CD14-positive monocyte (primary cell): ENCODE results near the gene ZNF335. TPM values are rescaled to one million over a fixed set of nuclear protein-coding genes. Genes with fewer than 3 reads are reported as not detected.

Experiments used
- DNase-seq, 3 donors: peaks; one replicate each; pipeline ENCODE4 v3.0.0-alpha.2; 2011 to 2022
- H2AFZ ChIP-seq: 2 replicates; pipeline ENCODE4 v1.6.0; 2012; ENCODE audit warnings: mild to moderate bottlenecking, low read depth, low read length, inconsistent platforms; ENCODE audit not compliant: insufficient read depth, poor library complexity, severe bottlenecking
- H3K27ac ChIP-seq, 2 donors: 1 replicate in 1 of 2; 2 replicates in 1 of 2; pipeline ENCODE4 v1.5.1; 2012 to 2013; ENCODE audit warnings: low read length in 2 of 2, control low read depth in 1 of 2, inconsistent platforms in 1 of 2, low read depth in 1 of 2, mild to moderate bottlenecking in 1 of 2
- H3K27me3 ChIP-seq, 2 donors: one replicate each; pipeline versions ENCODE4 v1.6.0 to v1.6.1; 2011 to 2013; ENCODE audit warnings: low read length in 2 of 2; ENCODE audit not compliant: control insufficient read depth in 2 of 2, insufficient read depth in 2 of 2
- H3K36me3 ChIP-seq, 2 donors: replicated peaks in 1 of 2; 1 replicate in 1 of 2; 2 replicates in 1 of 2; pipeline versions ENCODE4 v1.5.1 to v1.6.1; 2012 to 2013; ENCODE audit warnings: low read length in 2 of 2, control low read depth in 1 of 2, inconsistent platforms in 1 of 2, mild to moderate bottlenecking in 1 of 2; ENCODE audit not compliant: insufficient read depth in 2 of 2, control insufficient read depth in 1 of 2
- H3K4me1 ChIP-seq, 2 donors: 1 replicate in 1 of 2; 2 replicates in 1 of 2; pipeline versions ENCODE4 v1.5.1 to v1.6.1; 2012 to 2013; ENCODE audit warnings: low read length in 2 of 2, control low read depth in 1 of 2, inconsistent platforms in 1 of 2, mild to moderate bottlenecking in 1 of 2, moderate library complexity in 1 of 2; ENCODE audit not compliant: insufficient read depth in 2 of 2, control insufficient read depth in 1 of 2
- H3K4me2 ChIP-seq: replicated peaks from 2 replicates; pipeline ENCODE3; 2012; ENCODE audit warnings: low read length, moderate library complexity, mild to moderate bottlenecking; ENCODE audit not compliant: poor library complexity, severe bottlenecking; ENCODE audit errors: extremely low read depth
- H3K4me3 ChIP-seq, 3 experiments: fragments of 200-600 bp in 1 of 3; sonication (generic) in 1 of 3; replicated peaks in 1 of 3; 1 replicate in 2 of 3; 2 replicates in 1 of 3; pipeline ENCODE4 v1.5.1; 2011 to 2013; ENCODE audit warnings: low read length in 3 of 3, mild to moderate bottlenecking in 3 of 3, control low read depth in 2 of 3, low read depth in 2 of 3, inconsistent platforms in 1 of 3, moderate library complexity in 1 of 3
- H3K79me2 ChIP-seq: 2 replicates; pipeline ENCODE4 v1.6.0; 2012; ENCODE audit warnings: mild to moderate bottlenecking, control low read depth, inconsistent platforms, low read length, moderate library complexity; ENCODE audit not compliant: insufficient read depth
- H3K9ac ChIP-seq: 2 replicates; pipeline ENCODE4 v1.6.0; 2017; ENCODE audit warnings: low read length, mild to moderate bottlenecking; ENCODE audit not compliant: insufficient read depth, poor library complexity, severe bottlenecking
- H3K9me3 ChIP-seq, 2 donors: replicated peaks in 1 of 2; 1 replicate in 1 of 2; 2 replicates in 1 of 2; pipeline versions ENCODE4 v1.5.1 to v1.6.1; 2012 to 2013; ENCODE audit warnings: low read length in 2 of 2, control low read depth in 1 of 2; ENCODE audit not compliant: control insufficient read depth in 1 of 2, insufficient read depth in 1 of 2
- H4K20me1 ChIP-seq: 2 replicates; pipeline ENCODE4 v1.6.0; 2012; ENCODE audit warnings: mild to moderate bottlenecking, low read length, control low read depth, moderate library complexity; ENCODE audit not compliant: insufficient read depth
- H3K27ac Mint-ChIP-seq, 7 donors: one replicate each; pipeline ENCODE4 v1.8.0; 2020; ENCODE audit warnings: mild to moderate bottlenecking in 7 of 7, mixed read lengths in 7 of 7, moderate library complexity in 6 of 7, inconsistent platforms in 2 of 7
- H3K27me3 Mint-ChIP-seq, 3 donors: one replicate each; pipeline ENCODE4 v1.8.0; 2021 to 2022; ENCODE audit warnings: low read depth in 3 of 3, mild to moderate bottlenecking in 3 of 3, mixed read lengths in 3 of 3, moderate library complexity in 3 of 3, inconsistent platforms in 1 of 3
- H3K36me3 Mint-ChIP-seq, 2 donors: one replicate each; pipeline ENCODE4 v1.8.0; 2020; ENCODE audit warnings: mixed read lengths in 2 of 2, inconsistent platforms in 1 of 2, mild to moderate bottlenecking in 1 of 2
- H3K4me1 Mint-ChIP-seq: one replicate; pipeline ENCODE4 v1.8.0; 2020; ENCODE audit warnings: mild to moderate bottlenecking, mixed read lengths
- H3K4me3 Mint-ChIP-seq, 2 donors: one replicate each; pipeline ENCODE4 v1.8.0; 2020; ENCODE audit warnings: mild to moderate bottlenecking in 2 of 2, mixed read lengths in 2 of 2, moderate library complexity in 1 of 2
- H3K9me3 Mint-ChIP-seq, 7 donors: one replicate each; pipeline ENCODE4 v1.8.0; 2020 to 2022; ENCODE audit warnings: mixed read lengths in 7 of 7, mild to moderate bottlenecking in 6 of 7, moderate library complexity in 6 of 7, inconsistent platforms in 2 of 7
- WGBS: methylation state at CpG from one replicate; pipeline ENCODE4 v1.1.5; 2013; ENCODE audit warnings: missing lambda C conversion rate; ENCODE audit not compliant: insufficient coverage; 5-methylcytosine and 5-hydroxymethylcytosine counted together
- intact Hi-C, 2 donors: fragments of 100-400 bp; cut with micrococcal nuclease; formaldehyde crosslinking; loops; one replicate each; pipeline versions ENCODE4 v1.15.0 to v1.15.1; 2023
- polyA plus RNA-seq, 3 donors: library from polyadenylated mRNA; depleted of rRNA in 1 of 3; unstranded in 2 of 3; stranded (reverse) in 1 of 3; fragments of 300-500 nt in 2 of 3; fragments of >200 nt in 1 of 3; fragmentation: Illumina TruSeq in 2 of 3; gene quantifications; 1 replicate in 2 of 3; 2 replicates in 1 of 3; pipeline ENCODE4 v1.2.3, GENCODE V29; 2012 to 2021
- TF ChIP-seq, protein P1 (sequence below): fragments of 200-600 bp; IDR thresholded peaks from one replicate; pipeline ENCODE4 v1.8.0; 2022; ENCODE audit warnings: antibody characterized with exemption, mild to moderate bottlenecking

ZNF335 gene
- polyA plus RNA-seq, 3 donors, result 2.7 to 39.6 (median 3.1) TPM

DNA sequence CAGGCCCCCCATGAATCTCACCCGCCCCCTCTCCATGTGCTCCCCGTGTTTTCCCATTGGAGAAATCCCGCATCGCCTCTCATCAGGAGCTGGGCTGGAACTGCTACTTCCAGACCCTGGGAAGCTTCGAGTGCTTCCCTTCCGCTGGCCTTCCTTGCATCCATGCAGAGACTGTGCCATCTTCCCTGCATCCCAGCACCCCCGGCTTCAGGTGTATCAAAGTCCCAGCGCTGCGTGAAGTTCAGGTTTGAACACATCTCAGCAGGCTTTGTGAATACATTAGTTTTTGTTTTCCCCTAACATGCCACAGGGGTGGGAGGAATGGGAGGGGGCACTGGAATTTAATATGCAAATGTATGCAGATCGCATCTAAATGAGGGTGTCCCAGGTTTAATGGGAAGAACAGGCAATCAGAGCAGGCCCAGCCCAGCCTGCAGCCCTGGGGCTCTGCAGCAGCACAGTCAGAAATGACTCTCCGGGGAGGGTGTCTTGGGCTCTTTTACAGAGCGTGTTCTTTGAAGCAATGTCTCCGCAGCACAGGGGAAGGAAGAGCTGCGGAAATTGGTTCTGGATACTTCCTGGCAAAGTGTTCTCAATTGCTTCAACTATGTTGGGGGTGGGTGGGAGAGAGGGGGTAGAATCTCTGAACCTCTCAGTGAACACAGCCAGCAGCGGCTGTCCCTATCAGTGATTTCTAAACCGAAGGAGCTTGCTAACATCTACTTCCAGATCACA, 28.4 kb upstream of the ZNF335 start:
- no peaks in the 10 kb centered on the region for H3K79me2 ChIP-seq
- 35% methylated on average over 13 of the region's 16 CpGs for WGBS
- H4K20me1 ChIP-seq, result no peaks in the 10 kb centered on the region
- peak overlapping the region; percentile 40 for H3K4me2 ChIP-seq
- peak overlapping the region in 1 of 2 donors; percentile 49 for H3K27ac ChIP-seq
- peaks cover 22 to 39% (median 33%) of the 10 kb centered on the region in 3 donors for H3K27me3 Mint-ChIP-seq
- peaks cover 11 to 20% of the 10 kb centered on the region in 2 donors for H3K36me3 Mint-ChIP-seq
- H3K27ac Mint-ChIP-seq, result peak overlapping the region; percentile 25 to 99 (median 81)
- H3K4me1 ChIP-seq, result peaks cover 81 to 82% of the 10 kb centered on the region in 2 donors
- intact Hi-C loops, result loop anchor here (10.0 kb wide), 1 partner anchor 204 kb away; no protein-coding TSS in a partner anchor
- TF ChIP-seq, protein P1, sequence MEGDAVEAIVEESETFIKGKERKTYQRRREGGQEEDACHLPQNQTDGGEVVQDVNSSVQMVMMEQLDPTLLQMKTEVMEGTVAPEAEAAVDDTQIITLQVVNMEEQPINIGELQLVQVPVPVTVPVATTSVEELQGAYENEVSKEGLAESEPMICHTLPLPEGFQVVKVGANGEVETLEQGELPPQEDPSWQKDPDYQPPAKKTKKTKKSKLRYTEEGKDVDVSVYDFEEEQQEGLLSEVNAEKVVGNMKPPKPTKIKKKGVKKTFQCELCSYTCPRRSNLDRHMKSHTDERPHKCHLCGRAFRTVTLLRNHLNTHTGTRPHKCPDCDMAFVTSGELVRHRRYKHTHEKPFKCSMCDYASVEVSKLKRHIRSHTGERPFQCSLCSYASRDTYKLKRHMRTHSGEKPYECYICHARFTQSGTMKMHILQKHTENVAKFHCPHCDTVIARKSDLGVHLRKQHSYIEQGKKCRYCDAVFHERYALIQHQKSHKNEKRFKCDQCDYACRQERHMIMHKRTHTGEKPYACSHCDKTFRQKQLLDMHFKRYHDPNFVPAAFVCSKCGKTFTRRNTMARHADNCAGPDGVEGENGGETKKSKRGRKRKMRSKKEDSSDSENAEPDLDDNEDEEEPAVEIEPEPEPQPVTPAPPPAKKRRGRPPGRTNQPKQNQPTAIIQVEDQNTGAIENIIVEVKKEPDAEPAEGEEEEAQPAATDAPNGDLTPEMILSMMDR, result no peak
- H3K4me3 Mint-ChIP-seq, result peak overlapping the region in 1 of 2 donors; percentile 71
- H3K4me1 Mint-ChIP-seq, result peaks cover 80% of the 10 kb centered on the region
- peaks cover 0 to 4% (median 0%) of the 10 kb centered on the region in 7 donors for H3K9me3 Mint-ChIP-seq
- H3K4me3 ChIP-seq, result peak overlapping the region in 1 of 3 experiments; percentile 31
- peak in 2 of 3 donors; percentile 38 to 39 for DNase-seq
- peaks cover 10 to 15% of the 10 kb centered on the region in 2 donors for H3K27me3 ChIP-seq
- no peak overlapping the region for H3K9ac ChIP-seq
- H3K36me3 ChIP-seq, result no peaks in the 10 kb centered on the region
- no peak overlapping the region for H2AFZ ChIP-seq
- no peaks in the 10 kb centered on the region for H3K9me3 ChIP-seq

DNA sequence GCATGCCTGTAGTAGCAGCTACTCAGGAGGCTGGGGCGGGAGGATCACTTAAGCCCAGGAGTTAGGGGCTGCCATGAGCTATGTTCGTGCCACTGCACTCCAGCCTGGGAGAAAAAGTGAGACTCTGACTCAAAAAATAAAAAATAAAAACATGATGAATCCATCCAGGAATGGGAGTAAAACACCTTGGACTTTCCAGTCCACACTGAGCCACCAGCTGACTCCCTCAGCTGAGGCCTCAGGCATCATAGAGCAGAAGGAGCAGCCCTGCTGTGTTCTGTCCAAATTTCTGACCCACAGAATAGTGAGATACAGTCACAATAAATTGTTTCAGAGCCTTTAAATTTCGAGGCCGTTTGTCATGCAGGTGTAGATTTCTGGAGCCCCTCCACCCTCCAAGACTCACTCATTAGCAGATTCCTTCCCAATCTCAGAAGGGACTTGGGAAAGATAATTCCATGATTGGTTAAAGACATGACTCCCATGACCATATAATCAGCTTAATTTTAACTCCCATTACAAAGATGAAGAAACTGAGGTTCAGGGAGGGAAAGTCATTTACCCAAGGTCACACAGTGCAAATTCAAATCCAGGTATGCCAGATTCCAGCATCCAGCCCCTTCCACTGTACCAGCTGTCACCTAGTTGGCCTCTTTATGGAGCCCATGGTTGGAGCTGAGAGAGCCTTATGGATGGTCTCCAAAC, 27.7 kb upstream of the ZNF335 start:
- peaks cover 11 to 20% of the 10 kb centered on the region in 2 donors for H3K36me3 Mint-ChIP-seq
- no peaks in the 10 kb centered on the region for H3K79me2 ChIP-seq
- H3K9ac ChIP-seq, result no peak overlapping the region
- peak overlapping the region; percentile 40 for H3K4me2 ChIP-seq
- intact Hi-C loops, result loop anchor here (10.0 kb wide), 1 partner anchor 205 kb away; no protein-coding TSS in a partner anchor
- TF ChIP-seq, protein P1, result no peak
- H2AFZ ChIP-seq, result no peak overlapping the region
- peaks cover 10 to 22% of the 10 kb centered on the region in 2 donors for H3K27me3 ChIP-seq
- no peaks in the 10 kb centered on the region for H3K36me3 ChIP-seq
- no peak overlapping the region for H3K4me3 ChIP-seq
- peak overlapping the region in 1 of 2 donors; percentile 94 for H3K27ac ChIP-seq
- H3K4me1 ChIP-seq, result peaks cover 79 to 81% of the 10 kb centered on the region in 2 donors
- DNase-seq, result no peak
- peaks cover 80% of the 10 kb centered on the region for H3K4me1 Mint-ChIP-seq
- no peaks in the 10 kb centered on the region for H4K20me1 ChIP-seq
- peak overlapping the region; percentile 42 to 99 (median 97) for H3K27ac Mint-ChIP-seq
- H3K9me3 Mint-ChIP-seq, result peaks cover 0 to 5% (median 0%) of the 10 kb centered on the region in 7 donors
- peaks cover 29 to 44% (median 35%) of the 10 kb centered on the region in 3 donors for H3K27me3 Mint-ChIP-seq
- peak overlapping the region in 1 of 2 donors; percentile 77 for H3K4me3 Mint-ChIP-seq
- 90% methylated on average over 2 of the region's 4 CpGs for WGBS
- H3K9me3 ChIP-seq, result no peaks in the 10 kb centered on the region
